Measurements from ENCODE around the gene ABCA13. TPM values are rescaled to one million over a fixed set of nuclear protein-coding genes. Genes with fewer than 3 reads are reported as not detected.

Gene ABCA13
- total and polyA plus RNA-seq, 2 of the 4 experiments (the other 2 are of a cell fraction): under 0.01 to 0.07 TPM

- ChIA-PET POLR2A (ENCODE audit: unreplicated experiment) (no interaction called here), CTCF (no interaction called here)
- Histone ChIP-seq H4K20me1 (ENCODE audit: insufficient read depth, low read length) (no peaks in the 10 kb centered on the region), H3K18ac (ENCODE audit: low read depth, low read length) (no peak overlapping the region), H3K79me1 (ENCODE audit: low read depth in 1 of 2, low read length in 2 of 2) (no peaks in the 10 kb centered on the region), H3K4ac (ENCODE audit: low read depth, low read length) (no peak overlapping the region), H3K14ac (replicated peaks; ENCODE audit: low read depth, low read length) (no peak overlapping the region), H2AK5ac (ENCODE audit: low read depth, low read length) (no peak overlapping the region), H2BK120ac (ENCODE audit: low read depth, low read length) (no peak overlapping the region), H4K8ac (ENCODE audit: low read depth in 2 of 2, low read length in 2 of 2) (no peak overlapping the region), H2BK20ac (ENCODE audit: low read depth, low read length) (no peak overlapping the region), H3K36me3 (ENCODE audit: control insufficient read depth, insufficient read depth, low read length) (no peaks in the 10 kb centered on the region), H2BK15ac (ENCODE audit: low read depth, low read length) (no peak overlapping the region), H3K9me1 (ENCODE audit: insufficient read depth, low read length) (no peaks in the 10 kb centered on the region), H2AFZ (replicated peaks; ENCODE audit: low read length, poor library complexity) (no peak overlapping the region), H3K27ac (ENCODE audit: insufficient read depth, low read length) (no peak overlapping the region), H3K27me3 (ENCODE audit: control insufficient read depth, insufficient read depth, low read length) (no peaks in the 10 kb centered on the region), H3K23ac (ENCODE audit: low read depth, low read length) (no peak overlapping the region), H3K4me1 (ENCODE audit: control insufficient read depth, insufficient read depth, low read length) (no peaks in the 10 kb centered on the region), H3K4me3 (ENCODE audit: insufficient read depth, low read depth, low read length) (no peak overlapping the region), H2AK9ac (replicated peaks; ENCODE audit: low read depth, low read length, poor library complexity) (no peak overlapping the region), H2BK5ac (ENCODE audit: low read depth, low read length, poor library complexity, severe bottlenecking) (no peak overlapping the region), H4K5ac (ENCODE audit: low read depth, low read length) (no peak overlapping the region), H3K56ac (ENCODE audit: extremely low read depth, insufficient read depth, low read length) (no peak overlapping the region), H3K4me2 (ENCODE audit: low read depth, low read length) (no peak overlapping the region), H4K91ac (ENCODE audit: insufficient read depth, low read depth, low read length) (no peak overlapping the region), H3K9me3 (ENCODE audit: control insufficient read depth, insufficient read depth, low read length) (peaks cover 7% of the 10 kb centered on the region), H3K9ac (ENCODE audit: low read depth, low read length) (no peak overlapping the region)
- in situ Hi-C loops (cut with MboI; ENCODE audit: low sequenced_read_pairs) (no loop called here), dilution Hi-C loops (cut with HindIII; ENCODE audit: low sequenced_read_pairs, unreplicated experiment) (no loop called here), intact Hi-C loops (cut with micrococcal nuclease) (no loop called here)
- no TSS peak for BruUV-seq (replicated peaks)
- no peak for DNase-seq
- TF ChIP-seq USF2 (IDR thresholded peaks at IDR 0.05; ENCODE audit: low read depth, low read length): no peak
- no peak for TF ChIP-seq NFE2L2 (IDR thresholded peaks at IDR 0.05; ENCODE audit: low read depth, low read length)
- no peak for TF ChIP-seq MAZ (IDR thresholded peaks at IDR 0.05; ENCODE audit: borderline replicate concordance, low read depth, low read length)
- TF ChIP-seq CEBPB (IDR thresholded peaks at IDR 0.05; ENCODE audit: low read depth, low read length): no peak
- no peak for ATAC-seq (ENCODE audit: low read depth)
- WGBS, 2 experiments (ENCODE audit: extremely low coverage in 2 of 2, insufficient read length in 1 of 2): 61% methylated on average over 4 of the region's 8 CpGs; no CpG with 5 or more reads in 1 of the 2 experiments
Observed at GRCh38 chr7:48321319-48322010, 150.2 kb downstream of the ABCA13 start.
